Measurements from ENCODE around the gene DGKD. TPM values are rescaled to one million over a fixed set of nuclear protein-coding genes. Genes with fewer than 3 reads are reported as not detected.

DGKD gene
- total and polyA plus RNA-seq, 9 of the 15 experiments (the other 6 are each of a cell fraction or from before 2014, with no cell fraction given) = 0.52 to 29.5 (median 10.6) TPM

- TF ChIP-seq CHD7 (IDR thresholded peaks at IDR 0.05; ENCODE audit: low read depth, low read length) = no peak
- no peak for TF ChIP-seq HDAC8 (tag; IDR thresholded peaks at IDR 0.05)
- TF ChIP-seq RBM14 (IDR thresholded peaks at IDR 0.05; ENCODE audit: borderline replicate concordance, insufficient read depth, low read depth, low read length) = no peak
- TF ChIP-seq ZC3H4 (CRISPR knock-in tag; IDR thresholded peaks at IDR 0.05; ENCODE audit: borderline replicate concordance) = no peak
- TF ChIP-seq CHD1 (IDR thresholded peaks at IDR 0.05; ENCODE audit: low read length) = no peak
- no peak for TF ChIP-seq CHD2 (IDR thresholded peaks at IDR 0.05; ENCODE audit: low read depth, low read length)
- TF ChIP-seq JUNB (CRISPR knock-in tag; conservative IDR thresholded peaks at IDR 0.05) = no peak
- peak; percentile 69 for TF ChIP-seq RBBP5 (IDR thresholded peaks at IDR 0.05; ENCODE audit: borderline replicate concordance, insufficient read depth, low read length, poor library complexity, severe bottlenecking)
- TF ChIP-seq RBFOX2 (IDR thresholded peaks at IDR 0.05; ENCODE audit: low read depth, low read length) = 0 out of 2 replicates have a peak, but pooled peaks have one; percentile 29
- no peak for TF ChIP-seq ID3 (CRISPR knock-in tag; IDR thresholded peaks at IDR 0.05)
- TF ChIP-seq ID3 (tag; IDR thresholded peaks at IDR 0.05) = no peak
- no peak for TF ChIP-seq ATF4 (CRISPR knock-in tag; IDR thresholded peaks at IDR 0.05)
Measured at GRCh38 chr2:233354500-233354924, 218 bp downstream of the DGKD start (continued).
